ES-I3 (cell line): ENCODE data around the gene C6orf118.

ENCODE experiments used
- H3K36me3 ChIP-seq: 2 replicates; pipeline ENCODE4 v1.6.1; 2013; ENCODE audit warnings: mild to moderate bottlenecking, low read length, control low read depth, moderate library complexity; ENCODE audit not compliant: insufficient read depth
- H3K4me1 ChIP-seq: 2 replicates; pipeline ENCODE4 v1.6.1; 2013; ENCODE audit warnings: mild to moderate bottlenecking, control low read depth, low read length; ENCODE audit not compliant: insufficient read depth
- H3K9ac ChIP-seq: 2 replicates; pipeline ENCODE4 v1.6.1; 2013; ENCODE audit warnings: low read depth, mild to moderate bottlenecking, low read length, moderate library complexity
- H3K9me3 ChIP-seq: 2 replicates; pipeline ENCODE4 v1.6.1; 2013; ENCODE audit warnings: mild to moderate bottlenecking, low read length, moderate library complexity; ENCODE audit not compliant: control insufficient read depth, insufficient read depth

The C6orf118 gene

GRCh38 chr6:165308926-165309731 is at the start of gene C6orf118:
TSS of gene C6orf118 (minus strand) at chr6:165309605. CDS start at chr6:165309586, 19 bp downstream.
- H3K4me1 ChIP-seq = no peaks in the 10 kb centered on the region
- no peaks in the 10 kb centered on the region for H3K9me3 ChIP-seq
- H3K9ac ChIP-seq = peak within 1 kb of the TSS; percentile 51; the same call in 1 of the 2 replicates
- H3K36me3 ChIP-seq = no peaks in the 10 kb centered on the region

- H3K36me3 ChIP-seq = no peaks in the 10 kb centered on the region
These were observed 36.3 kb upstream of the C6orf118 start for GRCh38 chr6:165345700-165346099.

GRCh38 chr6:165340532-165340931 is 31.1 kb upstream of the C6orf118 start:
- Histone ChIP-seq H3K36me3 (no peaks in the 10 kb centered on the region), H3K9ac (no peak overlapping the region), H3K9me3 (no peaks in the 10 kb centered on the region), H3K4me1 (no peaks in the 10 kb centered on the region; the same call in 1 of the 2 replicates)

More at GRCh38 chr6:165345700-165346099, 36.3 kb upstream of the C6orf118 start:
- H3K4me1 ChIP-seq = no peaks in the 10 kb centered on the region; the same call in 1 of the 2 replicates
- H3K9me3 ChIP-seq = no peaks in the 10 kb centered on the region
- no peak overlapping the region for H3K9ac ChIP-seq

- Histone ChIP-seq H3K9ac (no peak overlapping the region), H3K36me3 (no peaks in the 10 kb centered on the region), H3K9me3 (peaks cover 6% of the 10 kb centered on the region), H3K4me1 (no peaks in the 10 kb centered on the region)
These were observed 16.2 kb upstream of the C6orf118 start for GRCh38 chr6:165325609-165326008.

GRCh38 chr6:165321555-165322145 is 12.2 kb upstream of the C6orf118 start:
- peaks cover 6% of the 10 kb centered on the region for H3K9me3 ChIP-seq

GRCh38 chr6:165321150-165321549 is 11.7 kb upstream of the C6orf118 start:
- Histone ChIP-seq H3K9ac (no peak overlapping the region), H3K36me3 (no peaks in the 10 kb centered on the region), H3K9me3 (peaks cover 6% of the 10 kb centered on the region), H3K4me1 (no peaks in the 10 kb centered on the region)

More at GRCh38 chr6:165321555-165322145, 12.2 kb upstream of the C6orf118 start:
- Histone ChIP-seq H3K9ac (no peak overlapping the region), H3K4me1 (no peaks in the 10 kb centered on the region), H3K36me3 (no peaks in the 10 kb centered on the region)

GRCh38 chr6:165317723-165318122 is 8.3 kb upstream of the C6orf118 start:
- peaks cover 6% of the 10 kb centered on the region for H3K9me3 ChIP-seq
- H3K9ac ChIP-seq = no peak overlapping the region
- no peaks in the 10 kb centered on the region for H3K36me3 ChIP-seq
- no peaks in the 10 kb centered on the region for H3K4me1 ChIP-seq

GRCh38 chr6:165306955-165307354 is 2.5 kb downstream of the C6orf118 start:
- Histone ChIP-seq H3K4me1 (no peaks in the 10 kb centered on the region), H3K9ac (no peak overlapping the region), H3K9me3 (no peaks in the 10 kb centered on the region), H3K36me3 (no peaks in the 10 kb centered on the region)

- H3K4me1 ChIP-seq = no peaks in the 10 kb centered on the region
- H3K9ac ChIP-seq = no peak overlapping the region
- H3K9me3 ChIP-seq = no peaks in the 10 kb centered on the region
- no peaks in the 10 kb centered on the region for H3K36me3 ChIP-seq
These were observed 7.8 kb downstream of the C6orf118 start for GRCh38 chr6:165301372-165302246.

- Histone ChIP-seq H3K4me1 (no peaks in the 10 kb centered on the region), H3K9ac (no peak overlapping the region), H3K9me3 (no peaks in the 10 kb centered on the region), H3K36me3 (no peaks in the 10 kb centered on the region)
These were observed 8.9 kb downstream of the C6orf118 start for GRCh38 chr6:165300422-165300936.

GRCh38 chr6:165298875-165299274 is 10.5 kb downstream of the C6orf118 start:
- Histone ChIP-seq H3K9me3 (no peaks in the 10 kb centered on the region), H3K4me1 (no peaks in the 10 kb centered on the region), H3K36me3 (no peaks in the 10 kb centered on the region), H3K9ac (no peak overlapping the region)

- H3K4me1 ChIP-seq = no peaks in the 10 kb centered on the region
These were observed 11.0 kb downstream of the C6orf118 start for GRCh38 chr6:165298402-165298801.

GRCh38 chr6:165292657-165293056 is 16.7 kb downstream of the C6orf118 start:
- H3K9ac ChIP-seq = no peak overlapping the region
- H3K9me3 ChIP-seq = no peaks in the 10 kb centered on the region
- no peaks in the 10 kb centered on the region for H3K4me1 ChIP-seq
- no peaks in the 10 kb centered on the region for H3K36me3 ChIP-seq

More at GRCh38 chr6:165298402-165298801, 11.0 kb downstream of the C6orf118 start:
- H3K36me3 ChIP-seq = no peaks in the 10 kb centered on the region
- H3K9ac ChIP-seq = no peak overlapping the region
- H3K9me3 ChIP-seq = no peaks in the 10 kb centered on the region

GRCh38 chr6:165274611-165275010 is 34.8 kb downstream of the C6orf118 start:
- Histone ChIP-seq H3K9ac (no peak overlapping the region), H3K9me3 (no peaks in the 10 kb centered on the region), H3K36me3 (no peaks in the 10 kb centered on the region), H3K4me1 (no peaks in the 10 kb centered on the region)
